ENCODE data around the gene C14orf132.
A peak's percentile ranks its signal among the peaks of the same experiment; 100 is the strongest.

C14orf132 gene

GRCh38 chr14:96103560-96104460 lies 64.6 kb downstream of the C14orf132 start:
- no peak for DNase-seq
- in situ Hi-C loops (cut with HindIII; ENCODE audit: low pct_ligation_motif_present, low pct_unique_long_range_greater_than_20kb, low sequenced_read_pairs): loop anchor here (25.0 kb wide), 1 partner anchor 183 kb away; no protein-coding TSS in a partner anchor

- in situ Hi-C loops (cut with HindIII; ENCODE audit: low pct_ligation_motif_present, low pct_unique_long_range_greater_than_20kb, low sequenced_read_pairs): loop anchor here (25.0 kb wide), 1 partner anchor 183 kb away; no protein-coding TSS in a partner anchor
- peak; percentile 65 for DNase-seq
Measured at GRCh38 chr14:96104469-96105057, 65.4 kb downstream of the C14orf132 start.

- no peak for DNase-seq
- in situ Hi-C loops (cut with HindIII; ENCODE audit: low pct_ligation_motif_present, low pct_unique_long_range_greater_than_20kb, low sequenced_read_pairs): loop anchor here (25.0 kb wide), 1 partner anchor 182 kb away; no protein-coding TSS in a partner anchor
Measured at GRCh38 chr14:96105089-96105925, 66.1 kb downstream of the C14orf132 start.

GRCh38 chr14:96105926-96106441 lies 66.8 kb downstream of the C14orf132 start:
- no peak for DNase-seq
- in situ Hi-C loops (cut with HindIII; ENCODE audit: low pct_ligation_motif_present, low pct_unique_long_range_greater_than_20kb, low sequenced_read_pairs): loop anchor here (25.0 kb wide), 1 partner anchor 181 kb away; no protein-coding TSS in a partner anchor

- in situ Hi-C loops (cut with HindIII; ENCODE audit: low pct_ligation_motif_present, low pct_unique_long_range_greater_than_20kb, low sequenced_read_pairs): loop anchor here (25.0 kb wide), 1 partner anchor 180 kb away; no protein-coding TSS in a partner anchor
- DNase-seq: no peak
Measured at GRCh38 chr14:96106891-96107290, 67.7 kb downstream of the C14orf132 start.

GRCh38 chr14:96108061-96108795 lies 69.1 kb downstream of the C14orf132 start:
- in situ Hi-C loops (cut with HindIII; ENCODE audit: low pct_ligation_motif_present, low pct_unique_long_range_greater_than_20kb, low sequenced_read_pairs): loop anchor here (25.0 kb wide), 1 partner anchor 179 kb away; no protein-coding TSS in a partner anchor
- DNase-seq: no peak

GRCh38 chr14:96108911-96109310 lies 69.7 kb downstream of the C14orf132 start:
- in situ Hi-C loops (cut with HindIII; ENCODE audit: low pct_ligation_motif_present, low pct_unique_long_range_greater_than_20kb, low sequenced_read_pairs): loop anchor here (25.0 kb wide), 1 partner anchor 178 kb away; no protein-coding TSS in a partner anchor

GRCh38 chr14:96109596-96110355 lies 70.6 kb downstream of the C14orf132 start:
- in situ Hi-C loops (cut with HindIII; ENCODE audit: low pct_ligation_motif_present, low pct_unique_long_range_greater_than_20kb, low sequenced_read_pairs): loop anchor here (25.0 kb wide), 1 partner anchor 178 kb away; no protein-coding TSS in a partner anchor
- DNase-seq: no peak

More at GRCh38 chr14:96108911-96109310, 69.7 kb downstream of the C14orf132 start:
- DNase-seq: no peak

- in situ Hi-C loops (cut with HindIII; ENCODE audit: low pct_ligation_motif_present, low pct_unique_long_range_greater_than_20kb, low sequenced_read_pairs): loop anchor here (25.0 kb wide), 1 partner anchor 175 kb away; no protein-coding TSS in a partner anchor
- DNase-seq: no peak
Measured at GRCh38 chr14:96112032-96112431, 72.9 kb downstream of the C14orf132 start.

GRCh38 chr14:96114002-96114401 lies 74.8 kb downstream of the C14orf132 start:
- in situ Hi-C loops (cut with HindIII; ENCODE audit: low pct_ligation_motif_present, low pct_unique_long_range_greater_than_20kb, low sequenced_read_pairs): loop anchor here (25.0 kb wide), 1 partner anchor 173 kb away; no protein-coding TSS in a partner anchor
- no peak for DNase-seq

- DNase-seq: no peak
- in situ Hi-C loops (cut with HindIII; ENCODE audit: low pct_ligation_motif_present, low pct_unique_long_range_greater_than_20kb, low sequenced_read_pairs): loop anchor here (25.0 kb wide), 1 partner anchor 170 kb away; no protein-coding TSS in a partner anchor
Measured at GRCh38 chr14:96117101-96117897, 78.1 kb downstream of the C14orf132 start.

GRCh38 chr14:96117960-96118359 lies 78.8 kb downstream of the C14orf132 start:
- in situ Hi-C loops (cut with HindIII; ENCODE audit: low pct_ligation_motif_present, low pct_unique_long_range_greater_than_20kb, low sequenced_read_pairs): loop anchor here (25.0 kb wide), 1 partner anchor 169 kb away; no protein-coding TSS in a partner anchor
- DNase-seq: no peak

- in situ Hi-C loops (cut with HindIII; ENCODE audit: low pct_ligation_motif_present, low pct_unique_long_range_greater_than_20kb, low sequenced_read_pairs): loop anchor here (25.0 kb wide), 1 partner anchor 169 kb away; no protein-coding TSS in a partner anchor
- no peak for DNase-seq
Measured at GRCh38 chr14:96118391-96118790, 79.2 kb downstream of the C14orf132 start.

- in situ Hi-C loops (cut with HindIII; ENCODE audit: low pct_ligation_motif_present, low pct_unique_long_range_greater_than_20kb, low sequenced_read_pairs): loop anchor here (25.0 kb wide), 1 partner anchor 167 kb away; no protein-coding TSS in a partner anchor
Measured at GRCh38 chr14:96119947-96120346, 80.8 kb downstream of the C14orf132 start.

GRCh38 chr14:96120392-96120791 lies 81.2 kb downstream of the C14orf132 start:
- no peak for DNase-seq
- in situ Hi-C loops (cut with HindIII; ENCODE audit: low pct_ligation_motif_present, low pct_unique_long_range_greater_than_20kb, low sequenced_read_pairs): loop anchor here (25.0 kb wide), 1 partner anchor 167 kb away; no protein-coding TSS in a partner anchor

More at GRCh38 chr14:96119947-96120346, 80.8 kb downstream of the C14orf132 start:
- DNase-seq: no peak
